K562 (cell line): ENCODE data around the gene FBXW7.

Source experiments
- KLF1 ChIP-seq: fragments of 450-650 bp; IDR thresholded peaks from 2 replicates; pipeline ENCODE4 v1.6.1; 2016; ENCODE audit warnings: missing genetic modification characterization, missing compliant biosample characterization
- MAX ChIP-seq: sonication (generic); formaldehyde crosslinking; IDR thresholded peaks from 2 replicates; pipeline ENCODE4 v1.9.0; 2022; ENCODE audit warnings: mild to moderate bottlenecking, missing genetic modification reagents
- MCM5 ChIP-seq: fragments of 450-650 bp; IDR thresholded peaks from 2 replicates; pipeline ENCODE4 v1.6.1; 2016; ENCODE audit warnings: low read depth
- NBN ChIP-seq: fragments of 450-650 bp; IDR thresholded peaks from 2 replicates; pipeline ENCODE4 v1.6.1; 2016; ENCODE audit warnings: low read depth, mild to moderate bottlenecking
- POLR2AphosphoS5 ChIP-seq: IDR thresholded peaks from 2 replicates; pipeline ENCODE4 v1.6.1; 2011; ENCODE audit warnings: mild to moderate bottlenecking, low read depth, low read length, moderate library complexity; ENCODE audit not compliant: control insufficient read depth, insufficient read depth
- ZBTB17 ChIP-seq: fragments of 450-650 bp; formaldehyde crosslinking; IDR thresholded peaks from 2 replicates; pipeline ENCODE4 v1.4.0; 2020; ENCODE audit warnings: mild to moderate bottlenecking
- ZEB2 ChIP-seq: fragments of 450-650 bp; IDR thresholded peaks from 2 replicates; pipeline ENCODE4 v1.6.1; 2016
- ZKSCAN8 ChIP-seq: fragments of 200-800 bp; sonication (Bioruptor generic); IDR thresholded peaks from 2 replicates; pipeline ENCODE4 v1.6.1; 2016; ENCODE audit warnings: missing genetic modification characterization, missing compliant biosample characterization
- ZNF274 ChIP-seq: IDR thresholded peaks from 2 replicates; pipeline ENCODE4 v1.6.1; 2011; ENCODE audit warnings: low read depth, mild to moderate bottlenecking, low read length, moderate library complexity, borderline replicate concordance
- ZNF583 ChIP-seq: fragments of 250-450 bp; sonication (Bioruptor Pico); IDR thresholded peaks from 2 replicates; pipeline ENCODE4 v1.4.0; 2020
- ZZZ3 ChIP-seq: fragments of 450-650 bp; IDR thresholded peaks from 2 replicates; pipeline ENCODE4 v1.6.1; 2016; ENCODE audit warnings: antibody characterized with exemption, mild to moderate bottlenecking, moderate library complexity

- TF ChIP-seq KLF1 (tag) = no peak
- TF ChIP-seq ZNF583 (CRISPR knock-in tag) = no peak
- no peak for TF ChIP-seq ZZZ3
- no peak for TF ChIP-seq ZNF274
- no peak for TF ChIP-seq NBN
- no peak for TF ChIP-seq ZKSCAN8
- TF ChIP-seq ZBTB17 (CRISPR knock-in tag) = no peak
- TF ChIP-seq MAX (CRISPR knock-in tag) = no peak
- no peak for TF ChIP-seq MCM5
- no peak for TF ChIP-seq POLR2AphosphoS5
- no peak for TF ChIP-seq ZEB2
Measured at GRCh38 chr4:152573861-152574260, 38.0 kb upstream of the FBXW7 start.
